ENCODE results near the gene ERICH2.

The ERICH2 gene

DNA sequence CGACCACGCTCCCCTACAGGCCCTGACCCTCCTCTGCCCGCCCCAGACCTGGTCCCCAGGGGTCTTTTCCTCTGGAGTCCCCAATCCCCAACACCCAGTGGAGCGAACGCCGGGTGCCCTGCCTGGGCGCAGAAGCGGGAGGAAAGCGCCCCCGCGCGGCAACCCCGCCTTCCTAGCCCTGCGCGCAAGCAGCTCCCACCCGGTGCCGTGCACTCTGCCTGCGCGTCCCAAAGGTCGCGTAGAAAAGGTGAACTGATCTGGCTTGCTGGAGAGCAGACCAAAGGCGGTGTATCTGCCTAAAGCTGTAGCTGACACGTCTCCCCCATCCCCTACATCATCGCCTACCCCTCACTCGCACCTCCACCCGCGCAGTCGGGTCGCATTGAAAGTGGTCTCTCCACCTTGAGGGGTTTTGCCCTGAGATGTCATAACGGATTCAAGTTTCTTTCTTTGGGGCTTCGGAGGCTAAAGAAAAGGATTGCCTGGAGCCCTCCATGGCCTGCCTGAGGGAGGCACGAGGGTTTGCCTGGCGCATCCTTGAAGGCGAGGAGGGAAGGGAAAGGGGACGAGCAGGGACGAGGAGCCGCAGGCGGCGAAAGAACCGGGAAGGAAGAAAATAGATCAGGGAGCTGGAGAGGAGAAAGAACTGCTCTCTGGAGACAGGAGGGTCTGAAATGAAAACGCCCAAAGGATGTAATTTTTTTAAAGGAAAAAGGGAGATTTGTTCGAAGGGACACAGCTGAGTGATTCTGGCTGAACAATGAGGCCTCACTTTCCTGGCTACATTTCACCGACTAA lies 52.3 kb downstream of the ERICH2 start:
- DNase-seq (ENCODE audit: extremely low read depth, low read depth): no peak
- TF ChIP-seq, protein P1, sequence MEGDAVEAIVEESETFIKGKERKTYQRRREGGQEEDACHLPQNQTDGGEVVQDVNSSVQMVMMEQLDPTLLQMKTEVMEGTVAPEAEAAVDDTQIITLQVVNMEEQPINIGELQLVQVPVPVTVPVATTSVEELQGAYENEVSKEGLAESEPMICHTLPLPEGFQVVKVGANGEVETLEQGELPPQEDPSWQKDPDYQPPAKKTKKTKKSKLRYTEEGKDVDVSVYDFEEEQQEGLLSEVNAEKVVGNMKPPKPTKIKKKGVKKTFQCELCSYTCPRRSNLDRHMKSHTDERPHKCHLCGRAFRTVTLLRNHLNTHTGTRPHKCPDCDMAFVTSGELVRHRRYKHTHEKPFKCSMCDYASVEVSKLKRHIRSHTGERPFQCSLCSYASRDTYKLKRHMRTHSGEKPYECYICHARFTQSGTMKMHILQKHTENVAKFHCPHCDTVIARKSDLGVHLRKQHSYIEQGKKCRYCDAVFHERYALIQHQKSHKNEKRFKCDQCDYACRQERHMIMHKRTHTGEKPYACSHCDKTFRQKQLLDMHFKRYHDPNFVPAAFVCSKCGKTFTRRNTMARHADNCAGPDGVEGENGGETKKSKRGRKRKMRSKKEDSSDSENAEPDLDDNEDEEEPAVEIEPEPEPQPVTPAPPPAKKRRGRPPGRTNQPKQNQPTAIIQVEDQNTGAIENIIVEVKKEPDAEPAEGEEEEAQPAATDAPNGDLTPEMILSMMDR (IDR thresholded peaks at IDR 0.05; ENCODE audit: low read depth, low read length): peak; percentile 42

DNA sequence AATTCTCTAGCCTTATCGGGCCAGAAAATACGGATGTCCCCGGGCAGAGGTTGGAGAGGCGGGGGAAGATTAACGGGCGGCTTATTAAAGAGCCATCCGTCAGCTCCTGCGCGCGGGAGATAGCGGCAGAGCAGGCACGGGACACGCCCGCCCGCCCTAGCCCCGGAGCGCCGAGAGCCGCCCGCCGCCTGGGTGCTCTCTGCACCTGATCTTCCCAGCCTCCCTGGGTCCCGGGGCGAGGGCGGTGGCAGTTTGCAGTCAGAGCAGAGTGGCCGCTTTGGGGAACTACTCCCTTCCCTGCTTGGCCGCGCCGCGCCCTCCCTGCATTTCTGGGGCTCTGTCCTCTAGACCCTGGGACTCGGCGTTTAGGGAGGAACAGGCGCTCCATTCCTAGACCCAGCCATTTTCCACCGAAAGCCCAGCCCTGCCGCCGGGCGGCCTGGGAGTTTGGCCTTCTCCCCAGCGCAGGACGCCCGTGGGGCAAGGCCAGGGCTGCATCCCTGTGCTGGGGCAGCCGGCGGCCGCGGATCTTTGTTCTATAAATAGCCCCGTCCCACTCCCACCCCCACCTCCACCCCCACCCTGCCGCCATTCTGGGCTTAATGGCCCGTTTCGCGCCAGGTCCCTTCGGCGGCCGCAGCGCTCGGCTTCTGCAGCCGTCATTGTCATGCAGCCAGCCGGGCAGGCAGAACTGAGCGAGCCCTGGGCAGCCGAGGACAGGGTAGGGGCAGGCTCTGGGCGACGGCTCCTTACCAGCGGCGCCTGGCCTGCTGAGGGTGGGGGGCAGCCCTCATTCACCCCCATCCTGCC lies 53.1 kb downstream of the ERICH2 start:
- TF ChIP-seq, protein P1 (IDR thresholded peaks at IDR 0.05; ENCODE audit: low read depth, low read length): no peak
- DNase-seq (ENCODE audit: extremely low read depth, low read depth): no peak

DNA sequence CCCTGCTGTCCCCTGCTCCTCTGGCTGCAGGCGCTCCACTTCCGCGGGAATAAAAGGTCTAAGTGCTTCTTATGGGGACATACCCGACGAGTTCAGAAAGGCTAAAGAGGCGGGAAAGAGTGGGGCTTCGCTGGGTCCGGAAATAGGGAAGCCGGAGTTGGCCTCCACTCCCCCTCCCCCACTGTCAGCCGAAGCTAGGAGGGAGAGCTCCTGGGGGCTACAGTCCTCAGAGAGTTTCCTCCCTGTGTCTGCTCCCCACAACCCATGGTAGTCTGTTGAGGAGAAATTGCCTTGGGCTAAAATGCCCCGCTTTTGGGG lies 53.7 kb downstream of the ERICH2 start:
- TF ChIP-seq, protein P1 (IDR thresholded peaks at IDR 0.05; ENCODE audit: low read depth, low read length): no peak
- DNase-seq (ENCODE audit: extremely low read depth, low read depth): no peak

DNA sequence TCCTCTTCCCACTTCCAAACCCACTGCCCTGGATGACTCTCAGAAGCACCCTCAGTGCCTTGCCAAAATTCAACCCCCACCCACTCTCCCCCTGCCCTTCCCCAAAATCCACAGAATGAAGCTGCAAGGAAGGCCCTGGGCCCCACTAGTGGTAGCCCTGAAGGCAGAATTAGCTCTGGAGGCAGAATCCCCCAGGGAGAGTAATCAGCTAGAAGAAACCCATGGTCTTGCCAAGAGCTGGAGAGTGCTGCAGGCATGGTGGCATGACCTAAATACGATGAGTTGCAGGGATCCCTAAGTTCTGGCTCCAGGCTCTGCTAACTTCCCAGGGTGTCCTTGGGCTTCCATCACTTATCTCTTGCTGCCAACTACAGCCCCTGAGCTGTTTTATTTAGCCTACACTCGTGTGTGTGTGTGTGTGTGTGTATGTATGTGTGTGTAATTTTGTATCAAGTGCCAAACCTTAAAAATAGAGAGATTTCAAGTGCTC lies 54.4 kb downstream of the ERICH2 start:
- TF ChIP-seq, protein P1 (IDR thresholded peaks at IDR 0.05; ENCODE audit: low read depth, low read length): no peak
- no peak for DNase-seq (ENCODE audit: extremely low read depth, low read depth)

DNA sequence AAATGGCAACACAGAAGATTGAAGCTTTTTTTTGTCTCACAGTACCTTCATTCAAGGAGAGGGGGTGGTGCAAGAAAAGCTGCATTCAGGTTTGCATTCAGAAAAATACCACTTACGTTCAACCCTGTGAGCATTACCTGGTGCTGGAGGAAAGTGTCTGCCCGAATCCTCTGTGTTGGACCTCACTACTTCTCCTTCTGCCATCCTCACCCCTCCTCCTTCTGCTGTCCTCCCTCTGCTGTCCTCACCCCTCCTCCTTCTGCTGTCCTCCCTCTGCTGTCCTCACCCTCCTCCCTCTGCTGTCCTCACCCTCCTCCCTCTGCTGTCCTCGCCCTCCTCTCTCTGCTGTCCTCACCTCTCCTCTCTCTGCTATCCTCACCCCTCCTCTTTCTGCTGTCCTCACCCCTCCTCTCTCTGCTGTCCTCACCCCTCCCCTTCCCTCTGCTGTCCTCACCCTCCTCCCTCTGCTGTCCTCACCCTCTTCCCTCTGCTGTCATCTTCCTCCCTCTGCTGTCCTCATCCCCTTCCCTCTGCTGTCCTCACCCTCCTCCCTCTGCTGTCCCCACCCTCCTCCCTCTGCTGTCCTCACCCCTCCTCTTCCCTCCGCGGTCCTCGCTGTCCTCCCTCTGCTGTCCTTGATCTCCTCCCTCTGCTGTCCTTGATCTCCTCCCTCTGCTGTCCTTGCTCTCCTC lies 57.8 kb downstream of the ERICH2 start:
- TF ChIP-seq, protein P1 (IDR thresholded peaks at IDR 0.05; ENCODE audit: low read depth, low read length): no peak
- no peak for DNase-seq (ENCODE audit: extremely low read depth, low read depth)

DNA sequence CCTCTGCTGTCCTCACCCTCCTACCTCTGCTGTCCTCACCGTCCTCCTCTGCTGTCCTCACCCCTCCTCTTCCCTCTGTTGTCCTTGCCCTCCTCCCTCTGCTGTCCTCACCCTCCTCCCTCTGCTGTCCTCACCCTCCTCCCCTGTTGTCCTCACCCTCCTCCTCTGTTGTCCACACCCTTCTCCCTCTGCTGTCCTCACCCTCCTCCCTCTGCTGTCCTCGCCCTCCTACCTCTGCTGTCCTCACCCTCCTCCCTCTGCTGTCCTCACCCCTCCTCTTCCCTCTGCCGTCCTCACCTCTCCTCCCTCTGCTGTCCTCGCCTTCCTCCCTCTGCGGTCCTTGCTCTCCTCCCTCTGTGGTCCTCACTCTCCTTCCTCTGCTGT lies 58.3 kb downstream of the ERICH2 start:
- DNase-seq (ENCODE audit: extremely low read depth, low read depth): no peak
- TF ChIP-seq, protein P1 (IDR thresholded peaks at IDR 0.05; ENCODE audit: low read depth, low read length): no peak
